H9 (cell line): ENCODE data around the gene TMEM184B. TPM values are rescaled to one million over a fixed set of nuclear protein-coding genes. Genes with fewer than 3 reads are reported as not detected.

Experiments used
- DNase-seq: peaks from one replicate; pipeline ENCODE4 v3.0.0-alpha.2; 2017
- H2AFZ ChIP-seq: one replicate; pipeline ENCODE4 v1.6.1; 2013; ENCODE audit warnings: mild to moderate bottlenecking, low read length, control low read depth, moderate library complexity
- H2AK5ac ChIP-seq: 2 replicates; pipeline ENCODE4 v1.6.1; 2013; ENCODE audit warnings: low read length, control low read depth, mixed read lengths; ENCODE audit not compliant: insufficient read length
- H2BK120ac ChIP-seq: one replicate; pipeline ENCODE4 v1.6.1; 2013; ENCODE audit warnings: low read depth, mild to moderate bottlenecking, low read length, control low read depth, inconsistent platforms; ENCODE audit not compliant: poor library complexity, severe bottlenecking
- H2BK12ac ChIP-seq: 2 replicates; pipeline ENCODE4 v1.6.1; 2013; ENCODE audit warnings: low read length, control low read depth, mixed read lengths, low read depth; ENCODE audit not compliant: insufficient read length
- H2BK15ac ChIP-seq: 2 replicates; pipeline ENCODE4 v1.6.1; 2013; ENCODE audit warnings: low read depth, low read length, control low read depth
- H2BK20ac ChIP-seq: one replicate; pipeline ENCODE4 v1.6.1; 2013; ENCODE audit warnings: low read depth, mild to moderate bottlenecking, low read length, control low read depth, inconsistent platforms; ENCODE audit not compliant: poor library complexity, severe bottlenecking
- H2BK5ac ChIP-seq: 2 replicates; pipeline ENCODE4 v1.6.1; 2013; ENCODE audit warnings: low read length, control low read depth, mixed read lengths; ENCODE audit not compliant: insufficient read length
- H3K14ac ChIP-seq: 2 replicates; pipeline ENCODE4 v1.6.1; 2013; ENCODE audit warnings: low read length, control low read depth; ENCODE audit not compliant: insufficient read depth
- H3K18ac ChIP-seq: 2 replicates; pipeline ENCODE4 v1.6.1; 2013; ENCODE audit warnings: low read depth, mild to moderate bottlenecking, mixed read lengths, low read length, control low read depth; ENCODE audit not compliant: insufficient read length
- H3K23ac ChIP-seq: 2 replicates; pipeline ENCODE4 v1.6.1; 2013; ENCODE audit warnings: low read length, control low read depth, mixed read lengths, low read depth; ENCODE audit not compliant: insufficient read length
- H3K23me2 ChIP-seq: 2 replicates; pipeline ENCODE4 v1.6.1; 2013; ENCODE audit warnings: low read depth, mild to moderate bottlenecking, mixed read lengths, low read length, control low read depth; ENCODE audit not compliant: insufficient read length, poor library complexity, severe bottlenecking
- H3K27ac ChIP-seq: 2 replicates; pipeline ENCODE4 v1.5.1; 2013; ENCODE audit warnings: low read length, control low read depth, mixed read lengths, low read depth; ENCODE audit not compliant: insufficient read length
- H3K27me3 ChIP-seq: 2 replicates; pipeline ENCODE4 v1.6.1; 2013; ENCODE audit warnings: low read length, control low read depth, inconsistent platforms; ENCODE audit not compliant: insufficient read depth
- H3K4ac ChIP-seq: 2 replicates; pipeline ENCODE4 v1.6.1; 2013; ENCODE audit warnings: low read depth, mild to moderate bottlenecking, control low read depth, inconsistent platforms, low read length, moderate library complexity
- H3K4me1 ChIP-seq: 2 replicates; pipeline ENCODE4 v1.6.1; 2013; ENCODE audit warnings: low read length, control low read depth, inconsistent platforms; ENCODE audit not compliant: insufficient read depth
- H3K4me2 ChIP-seq: 2 replicates; pipeline ENCODE4 v1.6.1; 2013; ENCODE audit warnings: low read length, control low read depth, mixed read lengths; ENCODE audit not compliant: insufficient read length, insufficient read depth
- H3K56ac ChIP-seq: 2 replicates; pipeline ENCODE4 v1.6.1; 2013; ENCODE audit warnings: low read depth, mild to moderate bottlenecking, mixed read lengths, low read length, control low read depth; ENCODE audit not compliant: insufficient read length
- H3K79me1 ChIP-seq: 2 replicates; pipeline ENCODE4 v1.6.1; 2013; ENCODE audit warnings: low read depth, mild to moderate bottlenecking, moderate library complexity, low read length, control low read depth, inconsistent platforms; ENCODE audit not compliant: insufficient read depth, poor library complexity, severe bottlenecking
- H3K79me2 ChIP-seq: 2 replicates; pipeline ENCODE4 v1.6.1; 2013; ENCODE audit warnings: low read length, control low read depth, inconsistent platforms; ENCODE audit not compliant: insufficient read depth
- H3K9ac ChIP-seq: 2 replicates; pipeline ENCODE4 v1.6.1; 2013; ENCODE audit warnings: low read length, control low read depth, mixed read lengths; ENCODE audit not compliant: insufficient read length; ENCODE audit errors: extremely low read depth
- H3K9me3 ChIP-seq: one replicate; pipeline ENCODE4 v1.6.1; 2013; ENCODE audit warnings: low read depth, low read length, inconsistent platforms; ENCODE audit not compliant: control insufficient read depth
- H3T11ph ChIP-seq: one replicate; pipeline ENCODE4 v1.6.1; 2013; ENCODE audit warnings: mild to moderate bottlenecking, low read length, control low read depth, inconsistent platforms
- H4K20me1 ChIP-seq: one replicate; pipeline ENCODE4 v1.6.1; 2013; ENCODE audit not compliant: control insufficient read depth, insufficient read length, insufficient read depth
- H4K5ac ChIP-seq: 2 replicates; pipeline ENCODE4 v1.6.1; 2013; ENCODE audit warnings: low read depth, mild to moderate bottlenecking, mixed read lengths, low read length, control low read depth; ENCODE audit not compliant: insufficient read length
- H4K8ac ChIP-seq: replicated peaks from 2 replicates; pipeline ENCODE4 v1.6.1; 2013; ENCODE audit warnings: low read length, control low read depth, mixed read lengths, low read depth; ENCODE audit not compliant: insufficient read length
- H4K91ac ChIP-seq: 2 replicates; pipeline ENCODE4 v1.6.1; 2013; ENCODE audit warnings: low read depth, mild to moderate bottlenecking, moderate library complexity, mixed read lengths, low read length, control low read depth; ENCODE audit not compliant: insufficient read length
- H3K27ac Mint-ChIP-seq, 3 experiments: 2 replicates in 2 of 3; 3 replicates in 1 of 3; pipeline ENCODE4 v1.8.0; 2020 to 2021; ENCODE audit warnings: mixed read lengths in 3 of 3, mild to moderate bottlenecking in 1 of 3, moderate library complexity in 1 of 3
- H3K27me3 Mint-ChIP-seq: 2 replicates; pipeline ENCODE4 v1.8.0; 2021; ENCODE audit warnings: low read depth, mild to moderate bottlenecking, moderate library complexity, mixed read lengths
- H3K36me3 Mint-ChIP-seq, 3 experiments: 2 replicates in 2 of 3; 3 replicates in 1 of 3; pipeline ENCODE4 v1.8.0; 2020 to 2021; ENCODE audit warnings: low read depth in 3 of 3, mixed read lengths in 3 of 3; ENCODE audit not compliant: insufficient read depth in 1 of 3
- H3K4me1 Mint-ChIP-seq, 2 experiments: 2 replicates each; pipeline ENCODE4 v1.8.0; 2020; ENCODE audit warnings: mixed read lengths in 2 of 2
- H3K4me3 Mint-ChIP-seq, 2 experiments: 2 replicates in 1 of 2; 3 replicates in 1 of 2; pipeline ENCODE4 v1.8.0; 2020 to 2021; ENCODE audit warnings: mild to moderate bottlenecking in 2 of 2, mixed read lengths in 2 of 2, moderate library complexity in 1 of 2
- H3K9me3 Mint-ChIP-seq, 2 experiments: 2 replicates in 1 of 2; 3 replicates in 1 of 2; pipeline ENCODE4 v1.8.0; 2020; ENCODE audit warnings: mild to moderate bottlenecking in 2 of 2, mixed read lengths in 2 of 2, moderate library complexity in 1 of 2
- CTCF ChIP-seq: fragments of 200-600 bp; sonication (generic); conservative IDR thresholded peaks from 3 replicates; pipeline ENCODE4 v1.8.0; 2021; ENCODE audit warnings: antibody characterized with exemption, mild to moderate bottlenecking
- WGBS: extraction: QIAGEN DNeasy Blood & Tissue Kit; methylation state at CpG from one replicate; pipeline ENCODE4 v1.1.7; 2013; ENCODE audit warnings: missing lambda C conversion rate, low lambda C conversion rate, mixed read lengths; ENCODE audit not compliant: insufficient read length; ENCODE audit errors: extremely low coverage; 5-methylcytosine and 5-hydroxymethylcytosine counted together
- total RNA-seq: library from RNA; stranded (reverse); gene quantifications from 2 replicates; pipeline ENCODE4 v1.2.1, GENCODE V29; 2021

TMEM184B gene
- total RNA-seq, 1 experiment from 2014 or later: 58.5 TPM

GRCh38 chr22:38271101-38271500 lies 1.7 kb downstream of the TMEM184B start:
- 0 out of 2 replicates have a peak overlapping the region, but pooled peaks have one; percentile 19 for H2BK15ac ChIP-seq
- TF ChIP-seq CTCF: no peak
- no CpG with 5 or more reads among the region's 7 CpGs for WGBS

More at GRCh38 chr22:38271101-38271500, 1.7 kb downstream of the TMEM184B start:
- Mint-ChIP-seq H3K4me3 (peak overlapping the region; percentile 85 to 93; a peak in 2 of 5 replicates), H3K9me3 (no peaks in the 10 kb centered on the region), H3K27ac (no peak overlapping the region), H3K27me3 (peaks cover 5% of the 10 kb centered on the region), H3K4me1 (peaks cover 43 to 45% of the 10 kb centered on the region in 2 experiments), H3K36me3 (peaks cover 0 to 21% (median 6%) of the 10 kb centered on the region in 3 experiments; a peak in 5 of 7 replicates)
- Histone ChIP-seq H2BK20ac (no peak overlapping the region), H4K5ac (no peak overlapping the region), H3K23ac (no peak overlapping the region), H3K27me3 (no peaks in the 10 kb centered on the region), H3K14ac (no peak overlapping the region), H2BK5ac (no peak overlapping the region), H4K8ac (no peak overlapping the region), H3K4me2 (peak overlapping the region; percentile 75), H3K9ac (no peak overlapping the region), H3K56ac (no peak overlapping the region), H3K18ac (no peak overlapping the region), H3K9me3 (no peaks in the 10 kb centered on the region), H3K4me1 (peaks cover 9% of the 10 kb centered on the region), H3K27ac (no peak overlapping the region), H2AK5ac (no peak overlapping the region), H3K79me1 (peaks cover 10% of the 10 kb centered on the region), H3T11ph (no peak overlapping the region), H2AFZ (no peak overlapping the region), H3K79me2 (peaks cover 25% of the 10 kb centered on the region; the same call in 1 of the 2 replicates), H3K4ac (no peak overlapping the region), H2BK12ac (no peak overlapping the region), H4K91ac (no peak overlapping the region), H2BK120ac (no peak overlapping the region), H3K23me2 (peaks cover 7% of the 10 kb centered on the region), H4K20me1 (no peaks in the 10 kb centered on the region)
- peak; percentile 14 for DNase-seq
